HepG2 (cell line): ENCODE data around the gene NDUFB11. TPM values are rescaled to one million over a fixed set of nuclear protein-coding genes. Genes with fewer than 3 reads are reported as not detected.

ENCODE experiments used
- ATAC-seq: fragments of 200-7000 bp; cut with Tn5 transposase; 3 replicates; pipeline ENCODE4 v1.9.1; 2020; ENCODE audit warnings: mild to moderate bottlenecking, moderate library complexity
- BruUV-seq: library from RNA; stranded (reverse); fragments of 400-500 nt; replicated peaks from 2 replicates; lab custom pipeline; 2021; lab: Mats Ljungman, UMichigan
- CTCF ChIA-PET: fragments of 300-600 bp; formaldehyde crosslinking; extraction: SDS; loops from one replicate; lab custom pipeline; 2021; ENCODE audit warnings: low total read pairs, inconsistent platforms, low intra/inter-chr PET ratio; lab: Yijun Ruan, JAX
- POLR2A ChIA-PET: fragments of 350-600 bp; sonication (Branson Sonifier 250); formaldehyde crosslinking; loops from one replicate; lab custom pipeline; 2020; ENCODE audit warnings: antibody characterized with exemption, inconsistent platforms; lab: Yijun Ruan, JAX
- DNase-seq: peaks from one replicate; pipeline ENCODE4 v3.0.0-alpha.2; 2015; ENCODE audit warnings: low spot score
- FAIRE-seq: peaks from 3 replicates; lab custom pipeline; 2011; peaks lifted over from hg19 to GRCh38; lab: Jason Lieb, UNC
- H2AFZ ChIP-seq: one replicate; pipeline ENCODE4 v1.6.1; 2011; ENCODE audit warnings: low read length, inconsistent platforms
- H3K27ac ChIP-seq: fragments of 300-600 bp; 3 replicates; pipeline ENCODE4 v1.8.0; 2011; ENCODE audit warnings: mixed run types, mild to moderate bottlenecking, mixed read lengths, low read length, inconsistent platforms; ENCODE audit not compliant: insufficient read depth; ENCODE audit errors: extremely low read length
- H3K27me3 ChIP-seq, 2 experiments: fragments of 200-600 bp in 1 of 2; 2 replicates in 1 of 2; 3 replicates in 1 of 2; pipeline versions ENCODE4 v1.6.0 to v1.8.0; 2011; ENCODE audit warnings: low read length in 2 of 2, mild to moderate bottlenecking in 2 of 2, moderate library complexity in 2 of 2, inconsistent platforms in 1 of 2; ENCODE audit not compliant: insufficient read depth in 2 of 2, control insufficient read depth in 1 of 2
- H3K36me3 ChIP-seq, 2 experiments: fragments of 200-600 bp in 1 of 2; replicated peaks in 1 of 2; 2 replicates in 1 of 2; 3 replicates in 1 of 2; pipeline versions ENCODE4 v1.5.1 to v1.8.0; 2011; ENCODE audit warnings: low read length in 2 of 2, inconsistent platforms in 1 of 2; ENCODE audit not compliant: insufficient read depth in 2 of 2, control insufficient read depth in 1 of 2
- H3K4me1 ChIP-seq: 2 replicates; pipeline ENCODE4 v1.5.1; 2012; ENCODE audit warnings: low read length, inconsistent platforms; ENCODE audit not compliant: insufficient read depth
- H3K4me2 ChIP-seq: 2 replicates; pipeline ENCODE4 v1.6.0; 2011; ENCODE audit warnings: low read depth, low read length, inconsistent platforms
- H3K4me3 ChIP-seq, 3 experiments: fragments of 200-600 bp in 1 of 3; sonication (generic), shearing (Covaris generic) in 1 of 3; replicated peaks in 1 of 3; 2 replicates each; pipeline ENCODE4 v1.5.1; 2011 to 2016; ENCODE audit warnings: low read length in 3 of 3, inconsistent platforms in 2 of 3, low read depth in 2 of 3, mild to moderate bottlenecking in 2 of 3, control low read depth in 1 of 3, mixed read lengths in 1 of 3; ENCODE audit not compliant: insufficient read depth in 1 of 3
- H3K79me2 ChIP-seq: one replicate; pipeline ENCODE4 v1.6.1; 2011; ENCODE audit warnings: low read length, inconsistent platforms; ENCODE audit not compliant: insufficient read depth
- H3K9ac ChIP-seq: 2 replicates; pipeline ENCODE4 v1.6.0; 2011; ENCODE audit warnings: mild to moderate bottlenecking, low read depth, low read length, inconsistent platforms; ENCODE audit not compliant: insufficient read depth
- H3K9me3 ChIP-seq: 2 replicates; pipeline ENCODE4 v1.5.1; 2012; ENCODE audit warnings: mild to moderate bottlenecking, low read length
- H4K20me1 ChIP-seq: 2 replicates; pipeline ENCODE4 v1.6.0; 2011; ENCODE audit warnings: inconsistent platforms, mild to moderate bottlenecking, low read length, moderate library complexity; ENCODE audit not compliant: insufficient read depth
- FOXC1 ChIP-seq: sonication (generic); formaldehyde crosslinking; IDR thresholded peaks from 2 replicates; pipeline ENCODE4 v1.8.0; 2022; ENCODE audit warnings: mild to moderate bottlenecking, missing genetic modification reagents, borderline replicate concordance
- GATA4 ChIP-seq: sonication (generic); IDR thresholded peaks from 2 replicates; pipeline ENCODE4 v1.6.1; 2016; ENCODE audit warnings: antibody characterized with exemption, low read depth, borderline replicate concordance
- HIVEP1 ChIP-seq: sonication (generic); formaldehyde crosslinking; IDR thresholded peaks from 2 replicates; pipeline ENCODE4 v1.4.0; 2020; ENCODE audit warnings: mild to moderate bottlenecking, missing genetic modification reagents
- HMGA1 ChIP-seq: sonication (generic); formaldehyde crosslinking; conservative IDR thresholded peaks from 2 replicates; pipeline ENCODE4 v1.4.0; 2020; ENCODE audit warnings: missing genetic modification reagents
- JUND ChIP-seq: sonication (generic); formaldehyde crosslinking; IDR thresholded peaks from 2 replicates; pipeline ENCODE4 v1.8.0; 2022; ENCODE audit warnings: mild to moderate bottlenecking, missing genetic modification reagents
- KLF15 ChIP-seq: sonication (generic); formaldehyde crosslinking; IDR thresholded peaks from 2 replicates; pipeline ENCODE4 v1.8.1; 2023; ENCODE audit warnings: borderline replicate concordance, mild to moderate bottlenecking, inconsistent platforms, missing genetic modification reagents, mixed read lengths
- PCBP2 ChIP-seq: fragments of 200-400 bp; formaldehyde crosslinking; optimal IDR thresholded peaks from 2 replicates; pipeline ENCODE3; 2018; ENCODE audit warnings: low read length, low read depth; ENCODE audit not compliant: poor library complexity, severe bottlenecking
- ZNF367 ChIP-seq: sonication (generic); formaldehyde crosslinking; IDR thresholded peaks from 2 replicates; pipeline ENCODE4 v1.4.0; 2020; ENCODE audit warnings: missing genetic modification reagents, borderline replicate concordance
- ZNF782 ChIP-seq: sonication (generic); formaldehyde crosslinking; IDR thresholded peaks from 2 replicates; pipeline ENCODE4 v1.4.0; 2020; ENCODE audit warnings: missing genetic modification reagents, mild to moderate bottlenecking, borderline replicate concordance
- ZSCAN25 ChIP-seq: sonication (generic); formaldehyde crosslinking; IDR thresholded peaks from 2 replicates; pipeline ENCODE4 v1.8.0; 2022; ENCODE audit warnings: mild to moderate bottlenecking, missing genetic modification reagents
- WGBS: methylation state at CpG from one replicate; pipeline ENCODE4 v1.1.6; 2017; ENCODE audit warnings: low lambda C conversion rate; 5-methylcytosine and 5-hydroxymethylcytosine counted together
- in situ Hi-C: cut with HindIII; loops from 2 replicates; pipeline ENCODE4 v1.10.0; 2017; ENCODE audit warnings: low pct_unique_long_range_greater_than_20kb; ENCODE audit not compliant: extremely low pct_ligation_motif_present
- intact Hi-C: fragments of 100-400 bp; cut with micrococcal nuclease; formaldehyde crosslinking; loops from one replicate; pipeline ENCODE4 v1.10.0; 2022; ENCODE audit not compliant: unreplicated experiment
- polyA plus RNA-seq, 8 experiments: library from polyadenylated mRNA; depleted of rRNA in 3 of 8; stranded (reverse) in 7 of 8; unstranded in 1 of 8; fragments of >200 nt; fragmentation: Illumina TruSeq in 4 of 8; extraction: Trizol in 4 of 8; gene quantifications; 2 replicates each; pipeline versions ENCODE4 v1.2.1 to v1.2.3, GENCODE V29; 2011 to 2016; ENCODE audit warnings: low read depth in 4 of 8, missing spikeins in 1 of 8, mixed read lengths in 1 of 8; ENCODE audit not compliant: insufficient read depth in 1 of 8
- total RNA-seq, 5 experiments: library from RNA; depleted of rRNA; stranded (reverse); fragments of >200 nt; fragmentation: Illumina TruSeq; extraction: Trizol; gene quantifications; 2 replicates each; pipeline ENCODE4 v1.2.3, GENCODE V29; 2016; ENCODE audit warnings: low read depth in 1 of 5
- TF ChIP-seq, protein P1 (sequence below): sonication (generic); formaldehyde crosslinking; IDR thresholded peaks from 2 replicates; pipeline ENCODE4 v1.5.0; 2020; ENCODE audit warnings: mild to moderate bottlenecking, missing genetic modification reagents, borderline replicate concordance
- TF ChIP-seq, protein P2 (sequence below): sonication (generic); formaldehyde crosslinking; IDR thresholded peaks from 2 replicates; pipeline ENCODE4 v1.4.0; 2020; ENCODE audit warnings: mild to moderate bottlenecking, low read depth, missing genetic modification reagents
- TF ChIP-seq, protein P3 (sequence below): sonication (generic); formaldehyde crosslinking; IDR thresholded peaks from 2 replicates; pipeline ENCODE4 v1.8.0; 2022; ENCODE audit warnings: low read depth, missing genetic modification reagents
- TF ChIP-seq, protein P4 (sequence below): sonication (generic); formaldehyde crosslinking; IDR thresholded peaks from 2 replicates; pipeline ENCODE4 v1.5.0; 2020; ENCODE audit warnings: missing genetic modification reagents
- TF ChIP-seq, protein P5 (sequence below): sonication (generic); formaldehyde crosslinking; conservative IDR thresholded peaks from 2 replicates; pipeline ENCODE4 v1.5.0; 2020; ENCODE audit warnings: missing genetic modification reagents

NDUFB11 gene
- total and polyA plus RNA-seq, 2 of the 13 experiments (the other 11 are each of a cell fraction or from before 2014, with no cell fraction given): 46.6 to 100 TPM

DNA sequence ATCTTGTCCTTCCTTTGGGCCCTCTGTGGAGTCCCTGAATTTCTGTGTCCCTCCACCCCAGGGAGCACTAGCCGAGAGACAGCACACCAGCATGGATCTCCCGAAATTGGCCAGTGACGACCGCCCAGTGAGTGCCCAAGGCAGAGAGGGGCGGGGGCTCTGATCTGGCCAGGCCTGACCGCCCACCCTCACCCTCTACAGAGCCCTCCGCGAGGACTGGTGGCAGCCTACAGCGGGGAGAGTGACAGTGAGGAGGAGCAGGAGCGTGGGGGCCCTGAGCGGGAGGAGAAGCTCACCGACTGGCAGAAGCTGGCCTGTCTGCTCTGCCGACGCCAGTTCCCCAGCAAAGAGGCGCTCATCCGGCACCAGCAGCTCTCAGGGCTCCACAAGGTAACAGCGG is 40.7 kb upstream of the NDUFB11 start (continued):
- TF ChIP-seq, protein P1, sequence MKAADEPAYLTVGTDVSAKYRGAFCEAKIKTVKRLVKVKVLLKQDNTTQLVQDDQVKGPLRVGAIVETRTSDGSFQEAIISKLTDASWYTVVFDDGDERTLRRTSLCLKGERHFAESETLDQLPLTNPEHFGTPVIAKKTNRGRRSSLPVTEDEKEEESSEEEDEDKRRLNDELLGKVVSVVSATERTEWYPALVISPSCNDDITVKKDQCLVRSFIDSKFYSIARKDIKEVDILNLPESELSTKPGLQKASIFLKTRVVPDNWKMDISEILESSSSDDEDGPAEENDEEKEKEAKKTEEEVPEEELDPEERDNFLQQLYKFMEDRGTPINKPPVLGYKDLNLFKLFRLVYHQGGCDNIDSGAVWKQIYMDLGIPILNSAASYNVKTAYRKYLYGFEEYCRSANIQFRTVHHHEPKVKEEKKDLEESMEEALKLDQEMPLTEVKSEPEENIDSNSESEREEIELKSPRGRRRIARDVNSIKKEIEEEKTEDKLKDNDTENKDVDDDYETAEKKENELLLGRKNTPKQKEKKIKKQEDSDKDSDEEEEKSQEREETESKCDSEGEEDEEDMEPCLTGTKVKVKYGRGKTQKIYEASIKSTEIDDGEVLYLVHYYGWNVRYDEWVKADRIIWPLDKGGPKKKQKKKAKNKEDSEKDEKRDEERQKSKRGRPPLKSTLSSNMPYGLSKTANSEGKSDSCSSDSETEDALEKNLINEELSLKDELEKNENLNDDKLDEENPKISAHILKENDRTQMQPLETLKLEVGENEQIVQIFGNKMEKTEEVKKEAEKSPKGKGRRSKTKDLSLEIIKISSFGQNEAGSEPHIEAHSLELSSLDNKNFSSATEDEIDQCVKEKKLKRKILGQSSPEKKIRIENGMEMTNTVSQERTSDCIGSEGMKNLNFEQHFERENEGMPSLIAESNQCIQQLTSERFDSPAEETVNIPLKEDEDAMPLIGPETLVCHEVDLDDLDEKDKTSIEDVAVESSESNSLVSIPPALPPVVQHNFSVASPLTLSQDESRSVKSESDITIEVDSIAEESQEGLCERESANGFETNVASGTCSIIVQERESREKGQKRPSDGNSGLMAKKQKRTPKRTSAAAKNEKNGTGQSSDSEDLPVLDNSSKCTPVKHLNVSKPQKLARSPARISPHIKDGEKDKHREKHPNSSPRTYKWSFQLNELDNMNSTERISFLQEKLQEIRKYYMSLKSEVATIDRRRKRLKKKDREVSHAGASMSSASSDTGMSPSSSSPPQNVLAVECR (CRISPR knock-in tag): no peak
- TF ChIP-seq ZNF782: no peak
- no peak for TF ChIP-seq PCBP2
- no peak for TF ChIP-seq HIVEP1 (CRISPR knock-in tag)
- TF ChIP-seq, all 625 proteins: peak for 0

DNA sequence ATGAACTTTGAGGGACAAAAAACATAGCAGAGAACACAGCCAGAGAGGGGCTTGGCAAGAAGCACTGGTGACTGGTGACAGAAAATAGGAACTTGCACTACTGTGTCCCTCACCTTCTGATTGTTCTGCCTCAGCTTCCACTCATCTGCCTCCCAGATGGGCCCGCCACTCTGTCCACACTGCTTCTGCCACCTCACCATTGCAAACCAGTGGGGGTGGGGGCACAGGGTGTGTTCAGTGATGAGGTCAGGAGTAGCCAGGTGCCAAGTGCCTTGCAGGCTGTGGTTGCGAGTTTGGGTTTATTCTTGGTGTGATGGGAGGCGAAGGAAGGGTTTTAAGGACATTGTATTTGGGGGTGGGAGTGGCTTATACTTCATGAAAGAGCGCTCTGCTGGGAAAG is 40.0 kb upstream of the NDUFB11 start:
- no peak for DNase-seq
- no peak for TF ChIP-seq FOXC1
- no peak for TF ChIP-seq GATA4
- TF ChIP-seq ZNF367 (CRISPR knock-in tag): no peak
- TF ChIP-seq, protein P2, sequence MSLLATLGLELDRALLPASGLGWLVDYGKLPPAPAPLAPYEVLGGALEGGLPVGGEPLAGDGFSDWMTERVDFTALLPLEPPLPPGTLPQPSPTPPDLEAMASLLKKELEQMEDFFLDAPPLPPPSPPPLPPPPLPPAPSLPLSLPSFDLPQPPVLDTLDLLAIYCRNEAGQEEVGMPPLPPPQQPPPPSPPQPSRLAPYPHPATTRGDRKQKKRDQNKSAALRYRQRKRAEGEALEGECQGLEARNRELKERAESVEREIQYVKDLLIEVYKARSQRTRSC (CRISPR knock-in tag): no peak
- TF ChIP-seq JUND (CRISPR knock-in tag): no peak
- TF ChIP-seq, protein P3, sequence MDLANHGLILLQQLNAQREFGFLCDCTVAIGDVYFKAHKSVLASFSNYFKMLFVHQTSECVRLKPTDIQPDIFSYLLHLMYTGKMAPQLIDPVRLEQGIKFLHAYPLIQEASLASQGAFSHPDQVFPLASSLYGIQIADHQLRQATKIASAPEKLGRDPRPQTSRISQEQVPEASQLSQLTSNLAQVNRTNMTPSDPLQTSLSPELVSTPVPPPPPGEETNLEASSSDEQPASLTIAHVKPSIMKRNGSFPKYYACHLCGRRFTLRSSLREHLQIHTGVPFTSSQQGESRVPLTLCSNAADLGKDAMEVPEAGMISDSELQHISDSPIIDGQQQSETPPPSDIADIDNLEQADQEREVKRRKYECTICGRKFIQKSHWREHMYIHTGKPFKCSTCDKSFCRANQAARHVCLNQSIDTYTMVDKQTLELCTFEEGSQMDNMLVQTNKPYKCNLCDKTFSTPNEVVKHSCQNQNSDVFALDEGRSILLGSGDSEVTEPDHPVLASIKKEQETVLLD: no peak
- no peak for TF ChIP-seq HMGA1 (CRISPR knock-in tag)
- TF ChIP-seq, protein P4, sequence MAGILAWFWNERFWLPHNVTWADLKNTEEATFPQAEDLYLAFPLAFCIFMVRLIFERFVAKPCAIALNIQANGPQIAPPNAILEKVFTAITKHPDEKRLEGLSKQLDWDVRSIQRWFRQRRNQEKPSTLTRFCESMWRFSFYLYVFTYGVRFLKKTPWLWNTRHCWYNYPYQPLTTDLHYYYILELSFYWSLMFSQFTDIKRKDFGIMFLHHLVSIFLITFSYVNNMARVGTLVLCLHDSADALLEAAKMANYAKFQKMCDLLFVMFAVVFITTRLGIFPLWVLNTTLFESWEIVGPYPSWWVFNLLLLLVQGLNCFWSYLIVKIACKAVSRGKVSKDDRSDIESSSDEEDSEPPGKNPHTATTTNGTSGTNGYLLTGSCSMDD (CRISPR knock-in tag): no peak
- TF ChIP-seq ZSCAN25 (CRISPR knock-in tag): no peak
- TF ChIP-seq, protein P5, sequence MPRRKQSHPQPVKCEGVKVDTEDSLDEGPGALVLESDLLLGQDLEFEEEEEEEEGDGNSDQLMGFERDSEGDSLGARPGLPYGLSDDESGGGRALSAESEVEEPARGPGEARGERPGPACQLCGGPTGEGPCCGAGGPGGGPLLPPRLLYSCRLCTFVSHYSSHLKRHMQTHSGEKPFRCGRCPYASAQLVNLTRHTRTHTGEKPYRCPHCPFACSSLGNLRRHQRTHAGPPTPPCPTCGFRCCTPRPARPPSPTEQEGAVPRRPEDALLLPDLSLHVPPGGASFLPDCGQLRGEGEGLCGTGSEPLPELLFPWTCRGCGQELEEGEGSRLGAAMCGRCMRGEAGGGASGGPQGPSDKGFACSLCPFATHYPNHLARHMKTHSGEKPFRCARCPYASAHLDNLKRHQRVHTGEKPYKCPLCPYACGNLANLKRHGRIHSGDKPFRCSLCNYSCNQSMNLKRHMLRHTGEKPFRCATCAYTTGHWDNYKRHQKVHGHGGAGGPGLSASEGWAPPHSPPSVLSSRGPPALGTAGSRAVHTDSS: no peak
- TF ChIP-seq KLF15 (CRISPR knock-in tag): no peak

More for the DNA sequence above, 40.0 kb upstream of the NDUFB11 start:
- CTCF ChIA-PET: no interaction called here
- Histone ChIP-seq H3K27ac (no peak overlapping the region), H4K20me1 (no peaks in the 10 kb centered on the region), H3K27me3 (no peaks in the 10 kb centered on the region), H3K4me2 (no peak overlapping the region), H3K4me1 (no peaks in the 10 kb centered on the region), H3K9ac (no peak overlapping the region), H3K4me3 (no peak overlapping the region), H3K79me2 (no peaks in the 10 kb centered on the region), H3K36me3 (peaks cover 9 to 18% of the 10 kb centered on the region in 2 experiments; a peak in 2 of 5 replicates), H3K9me3 (no peaks in the 10 kb centered on the region), H2AFZ (no peak overlapping the region)
- no peak for FAIRE-seq
- 100% methylated on average over 4 of the region's 4 CpGs for WGBS
- POLR2A ChIA-PET: no interaction called here
- no TSS peak for BruUV-seq
- no peak for ATAC-seq
- intact Hi-C loops: no loop called here
- in situ Hi-C loops: no loop called here
